ENCODE measurements around the gene NDUFB1. TPM values are rescaled to one million over a fixed set of nuclear protein-coding genes. Genes with fewer than 3 reads are reported as not detected.

The NDUFB1 gene
- 711 TPM for polyA plus RNA-seq (2013, experiment 1 of 2)
- polyA plus RNA-seq (2013, experiment 2 of 2) = 732 TPM

GRCh38 chr14:92121670-92122350 is at the start of gene NDUFB1, which contains the start of gene CPSF2:
NDUFB1 (minus strand) TSS chr14:92121706; CDS start chr14:92117637, 4,069 bp downstream.
CPSF2 (plus strand) TSS chr14:92121969; CDS start chr14:92130985, 9,016 bp downstream.
- peak within 1 kb of the TSS; percentile 50 for H2BK15ac ChIP-seq (ENCODE audit: low read depth, poor library complexity, severe bottlenecking)
- H3K23ac ChIP-seq (ENCODE audit: low read length in 2 of 2) = peak within 1 kb of the TSS; percentile 16 to 47
- peak within 1 kb of the TSS; percentile 35 to 97 for H3K18ac ChIP-seq (ENCODE audit: low read depth in 1 of 2, low read length in 2 of 2)
- peak within 1 kb of the TSS; percentile 58 for H2BK5ac ChIP-seq (ENCODE audit: low read depth, low read length, poor library complexity, severe bottlenecking)
- peak within 1 kb of the TSS; percentile 27 for H2AK5ac ChIP-seq (ENCODE audit: low read length, severe bottlenecking)
- H3K4me2 ChIP-seq (ENCODE audit: low read length, poor library complexity, severe bottlenecking) = peak within 1 kb of the TSS; percentile 81
- peak within 1 kb of the TSS; percentile 98 for H3K9ac ChIP-seq (ENCODE audit: low read length)
- H2BK120ac ChIP-seq (ENCODE audit: low read depth, low read length) = peak within 1 kb of the TSS; percentile 91
- WGBS = under 1% methylated on average over 52 of the region's 55 CpGs
- peak; percentile 90 for DNase-seq
- peaks cover 28% of the 10 kb centered on the region for H3K79me1 ChIP-seq (replicated peaks; ENCODE audit: low read length, poor library complexity, severe bottlenecking)
- H3K9me3 ChIP-seq (ENCODE audit: control insufficient read depth, low read length) = no peaks in the 10 kb centered on the region
- peak within 1 kb of the TSS; percentile 80 for H4K8ac ChIP-seq (ENCODE audit: low read length)
- H3K36me3 ChIP-seq (ENCODE audit: control insufficient read depth in 1 of 2, insufficient read depth in 2 of 2, low read depth in 1 of 2, low read length in 2 of 2) = peaks cover 5 to 49% of the 10 kb centered on the region in 2 experiments
- H3K4me1 ChIP-seq (ENCODE audit: control insufficient read depth, insufficient read depth, low read depth, low read length) = peaks cover 14% of the 10 kb centered on the region
- no peaks in the 10 kb centered on the region for H3K27me3 ChIP-seq (ENCODE audit: control insufficient read depth in 1 of 2, insufficient read depth in 1 of 2, low read length in 2 of 2)
- peak within 1 kb of the TSS; percentile 71 to 88 for H3K4me3 ChIP-seq (ENCODE audit: insufficient read depth in 1 of 2, low read depth in 1 of 2, low read length in 2 of 2)
- H3K14ac ChIP-seq (ENCODE audit: low read length in 2 of 2) = peak within 1 kb of the TSS in 1 of 2 experiments; percentile 87
- H3K27ac ChIP-seq (ENCODE audit: low read length, poor library complexity, severe bottlenecking) = peak within 1 kb of the TSS; percentile 79
- H3K4ac ChIP-seq (ENCODE audit: low read depth in 1 of 2, low read length in 2 of 2) = peak within 1 kb of the TSS; percentile 16 to 95
- H2BK12ac ChIP-seq (ENCODE audit: low read length in 2 of 2) = peak within 1 kb of the TSS in 1 of 2 experiments; percentile 94
- peak within 1 kb of the TSS; percentile 44 for H4K91ac ChIP-seq (ENCODE audit: low read length)
- peak within 1 kb of the TSS; percentile 72 for H2AFZ ChIP-seq (ENCODE audit: low read depth, low read length)

GRCh38 chr14:92164958-92165357 is 43.5 kb upstream of the NDUFB1 start:
- Histone ChIP-seq H3K9ac (ENCODE audit: low read length) (no peak overlapping the region), H3K27ac (ENCODE audit: low read length, poor library complexity, severe bottlenecking) (no peak overlapping the region), H3K4me3 (ENCODE audit: insufficient read depth in 1 of 2, low read depth in 1 of 2, low read length in 2 of 2) (no peak overlapping the region), H3K36me3 (ENCODE audit: control insufficient read depth in 1 of 2, insufficient read depth in 2 of 2, low read depth in 1 of 2, low read length in 2 of 2) (peaks cover 11 to 71% of the 10 kb centered on the region in 2 experiments), H2BK15ac (ENCODE audit: low read depth, poor library complexity, severe bottlenecking) (no peak overlapping the region), H2BK12ac (ENCODE audit: low read length in 2 of 2) (no peak overlapping the region), H3K14ac (ENCODE audit: low read length in 2 of 2) (no peak overlapping the region), H3K27me3 (ENCODE audit: control insufficient read depth in 1 of 2, insufficient read depth in 1 of 2, low read length in 2 of 2) (no peaks in the 10 kb centered on the region), H3K9me3 (ENCODE audit: control insufficient read depth, low read length) (peaks cover 16% of the 10 kb centered on the region), H3K4me1 (ENCODE audit: control insufficient read depth, insufficient read depth, low read depth, low read length) (no peaks in the 10 kb centered on the region), H3K18ac (ENCODE audit: low read depth in 1 of 2, low read length in 2 of 2) (no peak overlapping the region), H2BK5ac (ENCODE audit: low read depth, low read length, poor library complexity, severe bottlenecking) (no peak overlapping the region), H4K91ac (ENCODE audit: low read length) (no peak overlapping the region), H3K79me1 (replicated peaks; ENCODE audit: low read length, poor library complexity, severe bottlenecking) (peaks cover 3% of the 10 kb centered on the region), H3K4ac (ENCODE audit: low read depth in 1 of 2, low read length in 2 of 2) (no peak overlapping the region), H2BK120ac (ENCODE audit: low read depth, low read length) (no peak overlapping the region), H3K4me2 (ENCODE audit: low read length, poor library complexity, severe bottlenecking) (no peak overlapping the region), H2AFZ (ENCODE audit: low read depth, low read length) (no peak overlapping the region), H2AK5ac (ENCODE audit: low read length, severe bottlenecking) (no peak overlapping the region), H4K8ac (ENCODE audit: low read length) (no peak overlapping the region), H3K23ac (ENCODE audit: low read length in 2 of 2) (no peak overlapping the region)
- WGBS = 100% methylated on average over 2 of the region's 2 CpGs
- no peak for DNase-seq

DNA sequence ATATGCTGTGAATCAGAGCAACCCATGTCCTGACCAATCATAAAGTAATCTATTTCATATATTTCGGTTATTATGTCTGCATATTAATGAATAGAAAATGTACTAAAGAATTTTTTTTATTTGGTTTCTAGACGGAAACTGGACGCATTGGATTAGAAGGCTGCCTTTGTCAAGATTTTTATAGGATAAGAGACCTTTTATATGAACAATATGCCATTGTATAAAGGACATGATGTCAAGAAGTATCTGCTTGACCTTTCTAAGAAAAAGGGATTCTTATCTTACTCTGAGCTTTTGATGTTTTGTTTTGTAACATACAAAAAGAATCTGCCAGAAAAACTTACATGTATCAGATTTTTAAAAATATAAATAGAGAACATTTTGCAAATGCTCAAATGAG is 40.0 kb upstream of the NDUFB1 start:
- Histone ChIP-seq H2BK15ac (ENCODE audit: low read depth, poor library complexity, severe bottlenecking) (no peak overlapping the region), H3K4me3 (ENCODE audit: insufficient read depth in 1 of 2, low read depth in 1 of 2, low read length in 2 of 2) (no peak overlapping the region), H3K18ac (ENCODE audit: low read depth in 1 of 2, low read length in 2 of 2) (no peak overlapping the region), H3K4me2 (ENCODE audit: low read length, poor library complexity, severe bottlenecking) (no peak overlapping the region), H2AK5ac (ENCODE audit: low read length, severe bottlenecking) (no peak overlapping the region), H2BK5ac (ENCODE audit: low read depth, low read length, poor library complexity, severe bottlenecking) (no peak overlapping the region), H2AFZ (ENCODE audit: low read depth, low read length) (no peak overlapping the region), H4K8ac (ENCODE audit: low read length) (no peak overlapping the region), H3K79me1 (replicated peaks; ENCODE audit: low read length, poor library complexity, severe bottlenecking) (peaks cover 8% of the 10 kb centered on the region), H4K91ac (ENCODE audit: low read length) (no peak overlapping the region), H3K14ac (ENCODE audit: low read length in 2 of 2) (no peak overlapping the region), H3K36me3 (ENCODE audit: control insufficient read depth in 1 of 2, insufficient read depth in 2 of 2, low read depth in 1 of 2, low read length in 2 of 2) (peaks cover 14 to 82% of the 10 kb centered on the region in 2 experiments), H3K27me3 (ENCODE audit: control insufficient read depth in 1 of 2, insufficient read depth in 1 of 2, low read length in 2 of 2) (no peaks in the 10 kb centered on the region), H3K9me3 (ENCODE audit: control insufficient read depth, low read length) (peaks cover 15% of the 10 kb centered on the region), H3K23ac (ENCODE audit: low read length in 2 of 2) (no peak overlapping the region), H3K4ac (ENCODE audit: low read depth in 1 of 2, low read length in 2 of 2) (no peak overlapping the region), H3K9ac (ENCODE audit: low read length) (no peak overlapping the region), H3K27ac (ENCODE audit: low read length, poor library complexity, severe bottlenecking) (no peak overlapping the region), H2BK120ac (ENCODE audit: low read depth, low read length) (no peak overlapping the region), H3K4me1 (ENCODE audit: control insufficient read depth, insufficient read depth, low read depth, low read length) (no peaks in the 10 kb centered on the region), H2BK12ac (ENCODE audit: low read length in 2 of 2) (no peak overlapping the region)
- no CpG with 5 or more reads among the region's 3 CpGs for WGBS
- no peak for DNase-seq

DNA sequence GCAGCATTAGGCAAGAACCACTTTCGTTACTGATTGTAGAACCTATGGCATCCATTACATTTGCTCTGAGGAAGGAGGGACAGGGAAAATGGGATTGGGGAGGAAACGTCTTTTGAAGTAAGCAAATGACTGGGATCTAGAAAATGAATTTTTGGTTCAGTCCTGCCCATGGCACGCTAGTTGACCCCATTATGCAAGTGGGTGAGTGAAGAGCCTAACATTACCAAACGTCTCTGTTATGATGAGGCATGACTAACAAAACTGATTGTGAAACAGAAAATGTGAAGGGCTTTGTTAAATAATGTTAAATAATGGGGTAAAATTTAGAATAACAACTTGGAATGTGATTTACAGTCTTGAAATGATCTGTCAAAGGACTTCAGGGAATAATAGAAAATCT is 39.1 kb upstream of the NDUFB1 start:
- Histone ChIP-seq H3K4me1 (ENCODE audit: control insufficient read depth, insufficient read depth, low read depth, low read length) (no peaks in the 10 kb centered on the region), H3K27ac (ENCODE audit: low read length, poor library complexity, severe bottlenecking) (no peak overlapping the region), H2AFZ (ENCODE audit: low read depth, low read length) (no peak overlapping the region), H2BK15ac (ENCODE audit: low read depth, poor library complexity, severe bottlenecking) (no peak overlapping the region), H2BK120ac (ENCODE audit: low read depth, low read length) (no peak overlapping the region), H3K9ac (ENCODE audit: low read length) (peak overlapping the region; percentile 26), H2AK5ac (ENCODE audit: low read length, severe bottlenecking) (no peak overlapping the region), H3K18ac (ENCODE audit: low read depth in 1 of 2, low read length in 2 of 2) (no peak overlapping the region), H4K8ac (ENCODE audit: low read length) (no peak overlapping the region), H3K9me3 (ENCODE audit: control insufficient read depth, low read length) (peaks cover 11% of the 10 kb centered on the region), H3K4me3 (ENCODE audit: insufficient read depth in 1 of 2, low read depth in 1 of 2, low read length in 2 of 2) (peak overlapping the region in 1 of 2 experiments; percentile 25), H3K4ac (ENCODE audit: low read depth in 1 of 2, low read length in 2 of 2) (no peak overlapping the region), H3K36me3 (ENCODE audit: control insufficient read depth in 1 of 2, insufficient read depth in 2 of 2, low read depth in 1 of 2, low read length in 2 of 2) (peaks cover 14 to 87% of the 10 kb centered on the region in 2 experiments), H2BK12ac (ENCODE audit: low read length in 2 of 2) (no peak overlapping the region), H2BK5ac (ENCODE audit: low read depth, low read length, poor library complexity, severe bottlenecking) (no peak overlapping the region), H4K91ac (ENCODE audit: low read length) (no peak overlapping the region), H3K4me2 (ENCODE audit: low read length, poor library complexity, severe bottlenecking) (no peak overlapping the region), H3K27me3 (ENCODE audit: control insufficient read depth in 1 of 2, insufficient read depth in 1 of 2, low read length in 2 of 2) (no peaks in the 10 kb centered on the region), H3K79me1 (replicated peaks; ENCODE audit: low read length, poor library complexity, severe bottlenecking) (peaks cover 8% of the 10 kb centered on the region), H3K23ac (ENCODE audit: low read length in 2 of 2) (no peak overlapping the region), H3K14ac (ENCODE audit: low read length in 2 of 2) (no peak overlapping the region)
- DNase-seq = peak; percentile 58
- 81% methylated on average over 4 of the region's 4 CpGs for WGBS
